Large intestine (tissue), 3 donors: ENCODE data around the gene MTTP. TPM values are rescaled to one million over a fixed set of nuclear protein-coding genes. Genes with fewer than 3 reads are reported as not detected.
A peak's percentile ranks its signal among the peaks of the same experiment; 100 is the strongest.

Source experiments
- DNase-seq, 2 donors: peaks; one replicate each; pipeline versions ENCODE4 v3.0.0 to v3.0.0-alpha.2; 2013
- H3K27ac ChIP-seq: one replicate; pipeline ENCODE4 v1.5.1; 2013; ENCODE audit warnings: low read length
- H3K27me3 ChIP-seq: 2 replicates; pipeline ENCODE4 v1.6.1; 2013; ENCODE audit warnings: low read length; ENCODE audit not compliant: control insufficient read depth, insufficient read depth
- H3K36me3 ChIP-seq: 2 replicates; pipeline ENCODE4 v1.6.1; 2013; ENCODE audit warnings: low read length; ENCODE audit not compliant: control insufficient read depth, insufficient read depth
- H3K4me1 ChIP-seq: one replicate; pipeline ENCODE4 v1.6.1; 2013; ENCODE audit warnings: low read length; ENCODE audit not compliant: control insufficient read depth, insufficient read depth
- H3K4me3 ChIP-seq: one replicate; pipeline ENCODE4 v1.5.1; 2013; ENCODE audit warnings: low read length
- H3K9me3 ChIP-seq: one replicate; pipeline ENCODE4 v1.6.1; 2013; ENCODE audit warnings: mild to moderate bottlenecking, low read depth, low read length, moderate library complexity; ENCODE audit not compliant: control insufficient read depth
- WGBS: methylation state at CpG from one replicate; pipeline ENCODE4 v1.1.5; 2013; ENCODE audit warnings: low lambda C conversion rate; ENCODE audit not compliant: insufficient coverage; 5-methylcytosine and 5-hydroxymethylcytosine counted together
- polyA plus RNA-seq: library from polyadenylated mRNA; unstranded; fragments of 120-200 nt; gene quantifications from one replicate; pipeline ENCODE4 v1.2.1, GENCODE V29; 2013

The MTTP gene
- polyA plus RNA-seq, 1 donor = 459 TPM

DNA sequence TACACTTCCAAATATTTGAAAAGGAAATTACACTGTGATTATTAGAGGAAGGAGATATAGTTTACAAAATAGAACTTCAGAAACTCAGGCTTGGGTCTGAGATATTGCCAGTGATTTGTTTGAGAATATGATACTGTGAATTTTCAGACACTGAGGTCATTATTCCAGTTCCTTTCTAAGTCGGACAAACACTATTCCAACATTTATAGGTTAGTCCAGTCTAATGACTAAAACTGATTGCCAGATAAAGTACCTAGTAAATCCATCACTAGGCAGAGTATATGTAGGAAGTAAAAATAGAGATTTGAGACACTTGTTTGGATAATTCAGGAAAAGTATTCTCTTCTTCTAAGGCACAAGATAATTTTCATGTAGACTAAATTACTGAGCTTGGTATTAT is 13.2 kb downstream of the MTTP start:
- peaks cover 34% of the 10 kb centered on the region for H3K4me1 ChIP-seq
- peak overlapping the region; percentile 74 for H3K27ac ChIP-seq
- peaks cover 36% of the 10 kb centered on the region for H3K36me3 ChIP-seq
- no peak overlapping the region for H3K4me3 ChIP-seq
- WGBS = 17% methylated on average over 1 of the region's 1 CpG
- peak in 1 of 2 donors; percentile 46 for DNase-seq
- no peaks in the 10 kb centered on the region for H3K27me3 ChIP-seq
- H3K9me3 ChIP-seq = no peaks in the 10 kb centered on the region

DNA sequence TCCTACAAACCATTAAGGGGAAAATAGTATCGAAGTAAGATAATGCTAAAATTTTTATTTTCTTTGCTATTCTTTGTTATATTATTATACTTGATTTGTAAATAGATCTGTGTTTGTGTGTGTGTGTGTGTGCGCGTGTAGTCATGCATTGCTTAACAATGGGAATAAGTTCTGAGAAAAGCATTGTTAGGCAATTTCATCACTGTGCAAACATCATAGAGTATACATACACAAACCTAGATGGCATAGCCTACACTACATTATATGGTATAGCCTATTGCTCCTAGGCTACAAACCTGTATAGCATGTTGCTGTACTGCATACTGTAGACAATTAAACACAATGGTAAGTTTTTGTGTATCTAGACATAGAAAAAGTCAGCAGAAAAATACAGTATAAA is 17.1 kb downstream of the MTTP start:
- Histone ChIP-seq H3K4me3 (no peak overlapping the region), H3K27ac (no peak overlapping the region), H3K36me3 (peaks cover 45% of the 10 kb centered on the region), H3K9me3 (no peaks in the 10 kb centered on the region), H3K4me1 (peaks cover 22% of the 10 kb centered on the region), H3K27me3 (no peaks in the 10 kb centered on the region)
- WGBS = 100% methylated on average over 1 of the region's 3 CpGs
- DNase-seq = no peak

DNA sequence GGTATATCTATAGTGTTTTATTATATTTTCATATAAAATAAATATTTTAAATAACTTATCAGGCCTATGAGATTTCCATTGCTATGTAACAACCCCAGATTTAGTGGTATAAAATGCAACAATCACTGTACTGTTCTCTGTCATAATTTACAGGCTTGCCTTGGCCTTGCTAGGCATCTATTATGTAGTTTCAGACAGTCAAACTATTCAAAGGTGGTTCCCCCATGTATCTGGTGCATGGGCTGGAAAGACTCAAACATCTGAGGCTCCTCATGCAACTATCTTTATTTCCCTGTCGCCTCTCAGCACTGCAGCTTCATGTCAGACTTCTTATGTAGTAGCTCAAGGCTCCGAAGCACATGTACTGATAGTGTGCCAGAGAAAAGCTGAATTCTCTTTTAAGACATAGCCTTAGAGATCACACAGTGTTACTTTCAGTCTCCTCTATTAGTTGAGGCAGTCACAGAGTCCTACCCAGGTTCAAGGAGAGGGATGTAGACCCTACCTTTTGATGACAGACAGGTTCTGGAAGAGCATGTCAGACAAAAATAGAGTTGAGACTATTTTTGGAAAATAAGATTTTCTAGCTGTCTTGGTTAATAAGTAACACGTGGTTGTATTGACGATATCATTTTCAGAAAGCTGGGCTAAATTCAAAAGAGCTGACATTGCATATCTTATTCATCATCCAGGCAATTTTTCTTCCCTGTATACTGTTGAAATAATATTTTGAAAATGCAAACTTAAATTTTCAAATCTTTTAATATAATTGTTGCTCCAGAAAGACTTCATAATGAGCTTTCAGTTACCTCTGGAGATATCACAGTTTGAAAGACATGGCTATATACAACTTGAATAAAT is 19.4 kb downstream of the MTTP start:
- Histone ChIP-seq H3K4me1 (peaks cover 7% of the 10 kb centered on the region), H3K27ac (no peak overlapping the region), H3K9me3 (no peaks in the 10 kb centered on the region), H3K4me3 (no peak overlapping the region), H3K36me3 (peaks cover 52% of the 10 kb centered on the region), H3K27me3 (no peaks in the 10 kb centered on the region)
- DNase-seq = no peak
- 72% methylated on average over 2 of the region's 4 CpGs for WGBS

DNA sequence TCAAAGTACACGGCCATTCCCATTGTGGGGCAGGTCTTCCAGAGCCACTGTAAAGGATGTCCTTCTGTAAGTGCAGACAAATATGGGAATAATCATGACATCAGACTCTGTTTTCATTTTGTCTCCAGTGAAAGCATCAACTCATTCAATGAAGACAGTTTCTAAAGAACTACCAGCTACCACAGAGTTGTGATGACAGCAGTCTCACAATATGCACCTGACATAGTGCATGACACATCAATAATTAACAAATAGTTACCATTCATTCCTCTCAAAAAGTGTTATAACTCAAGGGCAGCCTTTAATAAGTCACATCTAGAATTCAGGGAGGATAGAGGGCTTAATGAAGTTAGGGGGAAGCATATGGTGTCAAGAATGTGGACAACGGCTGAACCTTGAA is 20.2 kb downstream of the MTTP start:
- no peaks in the 10 kb centered on the region for H3K9me3 ChIP-seq
- no peaks in the 10 kb centered on the region for H3K27me3 ChIP-seq
- H3K27ac ChIP-seq = peak overlapping the region; percentile 14
- peaks cover 7% of the 10 kb centered on the region for H3K4me1 ChIP-seq
- peaks cover 44% of the 10 kb centered on the region for H3K36me3 ChIP-seq
- no peak overlapping the region for H3K4me3 ChIP-seq
- DNase-seq = no peak
- no CpG with 5 or more reads among the region's 2 CpGs for WGBS

DNA sequence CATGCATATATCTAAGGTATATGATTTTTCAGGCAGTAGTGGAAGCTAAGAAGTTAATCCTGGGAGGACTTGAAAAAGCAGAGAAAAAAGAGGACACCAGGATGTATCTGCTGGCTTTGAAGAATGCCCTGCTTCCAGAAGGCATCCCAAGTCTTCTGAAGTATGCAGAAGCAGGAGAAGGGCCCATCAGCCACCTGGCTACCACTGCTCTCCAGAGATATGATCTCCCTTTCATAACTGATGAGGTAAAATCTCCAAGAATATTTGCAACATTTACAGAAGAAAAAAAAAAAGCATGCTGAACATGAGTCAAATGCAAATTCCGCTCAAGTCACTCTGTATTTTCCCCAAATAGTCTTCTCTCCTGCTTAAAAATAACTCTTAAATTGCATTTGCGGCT is 32.1 kb downstream of the MTTP start:
- WGBS = 100% methylated on average over 2 of the region's 2 CpGs
- Histone ChIP-seq H3K4me1 (no peaks in the 10 kb centered on the region), H3K27me3 (no peaks in the 10 kb centered on the region), H3K9me3 (no peaks in the 10 kb centered on the region), H3K27ac (no peak overlapping the region), H3K4me3 (no peak overlapping the region), H3K36me3 (peaks cover 62% of the 10 kb centered on the region)
- no peak for DNase-seq

DNA sequence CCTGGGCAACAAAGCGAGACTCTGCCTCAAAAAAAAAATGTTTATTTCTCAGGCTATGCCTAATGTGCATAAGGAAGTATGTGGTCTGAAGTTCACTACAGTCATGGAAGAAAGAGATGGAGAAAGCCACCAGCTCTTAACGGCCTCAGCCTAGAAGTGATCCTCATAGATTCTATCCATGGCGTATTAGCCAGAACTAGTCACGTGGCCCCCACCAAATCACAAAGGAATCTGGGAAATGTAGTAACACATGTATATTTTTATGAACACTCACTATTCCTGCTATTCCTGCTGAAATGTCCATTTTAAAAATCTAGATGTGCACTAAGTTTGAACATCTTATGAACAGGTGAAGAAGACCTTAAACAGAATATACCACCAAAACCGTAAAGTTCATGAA is 33.8 kb downstream of the MTTP start:
- H3K27me3 ChIP-seq = no peaks in the 10 kb centered on the region
- H3K36me3 ChIP-seq = peaks cover 63% of the 10 kb centered on the region
- no peaks in the 10 kb centered on the region for H3K9me3 ChIP-seq
- no peaks in the 10 kb centered on the region for H3K4me1 ChIP-seq
- H3K27ac ChIP-seq = no peak overlapping the region
- 100% methylated on average over 1 of the region's 5 CpGs for WGBS
- H3K4me3 ChIP-seq = no peak overlapping the region
- DNase-seq = no peak

DNA sequence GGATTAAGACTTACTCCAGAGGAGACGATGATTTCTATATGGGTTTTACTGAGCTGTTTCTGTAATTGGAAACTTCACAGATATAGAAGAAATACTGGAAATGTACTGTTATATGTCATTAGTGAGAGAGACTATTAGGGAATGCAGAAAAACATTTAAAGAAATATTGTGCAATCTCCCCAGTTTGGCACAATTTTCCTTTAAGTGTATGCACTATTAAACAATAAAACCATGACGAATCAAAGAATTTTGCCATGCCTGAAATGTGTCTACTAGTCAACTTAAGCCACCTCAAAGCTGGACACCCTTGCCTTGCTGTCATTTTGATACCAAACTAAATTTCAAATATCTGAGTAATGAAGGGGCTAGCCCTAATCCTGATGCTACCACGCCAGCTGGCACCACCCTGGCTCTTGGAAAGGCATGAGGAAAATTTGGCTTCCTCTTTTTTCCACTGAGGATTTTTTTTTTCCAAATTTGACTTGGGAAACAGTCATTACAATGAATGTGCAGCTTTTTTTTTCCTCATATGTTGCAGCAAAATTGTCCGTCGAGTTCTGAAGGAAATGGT is 36.1 kb downstream of the MTTP start:
- 100% methylated on average over 1 of the region's 5 CpGs for WGBS
- Histone ChIP-seq H3K9me3 (no peaks in the 10 kb centered on the region), H3K36me3 (peaks cover 61% of the 10 kb centered on the region), H3K4me3 (no peak overlapping the region), H3K27ac (no peak overlapping the region), H3K27me3 (no peaks in the 10 kb centered on the region), H3K4me1 (no peaks in the 10 kb centered on the region)
- no peak for DNase-seq

DNA sequence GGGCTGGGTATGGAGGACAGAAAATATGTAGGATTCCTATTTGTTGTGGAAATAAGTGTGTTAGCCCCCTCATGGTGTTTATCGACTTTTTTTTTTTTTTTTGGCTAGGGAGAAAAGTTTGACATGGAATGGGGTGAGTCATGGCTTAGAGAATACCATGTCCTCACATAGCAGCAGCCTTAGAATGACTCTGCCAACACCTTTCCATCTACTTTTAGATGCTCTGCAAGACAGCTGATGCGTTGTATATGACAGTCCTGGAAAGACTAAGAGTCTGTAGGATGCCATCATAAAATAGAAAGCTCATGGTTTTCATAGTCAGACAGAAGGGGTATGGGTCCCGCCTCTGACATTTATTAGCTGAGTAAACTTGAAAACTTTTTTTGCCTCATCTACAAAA is 37.7 kb downstream of the MTTP start:
- Histone ChIP-seq H3K4me1 (no peaks in the 10 kb centered on the region), H3K27ac (no peak overlapping the region), H3K27me3 (no peaks in the 10 kb centered on the region), H3K36me3 (peaks cover 63% of the 10 kb centered on the region), H3K4me3 (no peak overlapping the region), H3K9me3 (no peaks in the 10 kb centered on the region)
- no CpG with 5 or more reads among the region's 3 CpGs for WGBS
- no peak for DNase-seq

DNA sequence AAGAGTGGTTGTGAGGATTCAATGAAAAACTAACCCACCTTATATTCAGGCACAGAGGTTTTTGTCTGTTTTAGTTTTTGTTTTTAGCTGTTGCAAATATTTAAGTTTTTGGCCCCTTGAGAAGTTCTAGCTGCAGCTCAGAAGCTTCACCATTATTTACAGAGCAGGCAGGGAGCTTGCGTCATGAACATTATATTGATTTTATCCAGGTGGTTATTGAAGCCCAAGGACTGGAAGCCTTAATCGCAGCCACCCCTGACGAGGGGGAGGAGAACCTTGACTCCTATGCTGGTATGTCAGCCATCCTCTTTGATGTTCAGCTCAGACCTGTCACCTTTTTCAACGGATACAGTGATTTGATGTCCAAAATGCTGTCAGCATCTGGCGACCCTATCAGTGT is 38.1 kb downstream of the MTTP start:
- DNase-seq = no peak
- no peaks in the 10 kb centered on the region for H3K27me3 ChIP-seq
- H3K4me3 ChIP-seq = no peak overlapping the region
- no peak overlapping the region for H3K27ac ChIP-seq
- peaks cover 62% of the 10 kb centered on the region for H3K36me3 ChIP-seq
- no CpG with 5 or more reads among the region's 5 CpGs for WGBS
- no peaks in the 10 kb centered on the region for H3K9me3 ChIP-seq
- no peaks in the 10 kb centered on the region for H3K4me1 ChIP-seq

DNA sequence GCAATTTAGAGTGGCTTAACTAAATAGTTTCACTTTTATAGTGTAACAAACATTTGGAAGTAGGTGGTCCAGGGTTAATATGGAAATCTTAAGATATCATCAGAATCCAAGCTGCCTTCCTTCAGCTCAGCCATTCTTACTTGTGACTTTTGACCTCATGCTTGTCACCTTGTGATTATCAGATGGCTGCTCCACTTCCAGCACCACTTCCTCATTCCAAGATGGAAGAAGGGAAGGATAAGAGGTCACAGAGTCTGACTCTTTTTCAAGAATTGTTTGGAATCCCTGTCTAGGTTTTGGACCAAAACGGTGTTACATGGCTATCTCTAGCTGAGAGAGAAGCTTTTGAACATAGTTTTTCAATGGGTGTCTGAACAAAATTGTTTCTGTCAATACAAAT is 39.9 kb downstream of the MTTP start:
- H3K4me1 ChIP-seq = no peaks in the 10 kb centered on the region
- H3K27me3 ChIP-seq = no peaks in the 10 kb centered on the region
- no peak overlapping the region for H3K4me3 ChIP-seq
- DNase-seq = peak in 1 of 2 donors; percentile 25
- 86% methylated on average over 1 of the region's 1 CpG for WGBS
- no peak overlapping the region for H3K27ac ChIP-seq
- H3K36me3 ChIP-seq = peaks cover 56% of the 10 kb centered on the region
- H3K9me3 ChIP-seq = no peaks in the 10 kb centered on the region
